HepG2 (cell line): ENCODE results near the gene DIS3L2. TPM values are rescaled to one million over a fixed set of nuclear protein-coding genes. Genes with fewer than 3 reads are reported as not detected.

Source experiments
- ARNT2 ChIP-seq: sonication (generic); formaldehyde crosslinking; IDR thresholded peaks from 2 replicates; pipeline ENCODE4 v1.8.0; 2022; ENCODE audit warnings: mild to moderate bottlenecking, low read depth, missing genetic modification reagents, moderate library complexity
- ATRX ChIP-seq: sonication (generic); formaldehyde crosslinking; IDR thresholded peaks from 2 replicates; pipeline ENCODE4 v1.4.0; 2020; ENCODE audit warnings: missing genetic modification reagents, borderline replicate concordance
- BATF2 ChIP-seq: sonication (generic); formaldehyde crosslinking; IDR thresholded peaks from 2 replicates; pipeline ENCODE4 v1.8.0; 2022; ENCODE audit warnings: mild to moderate bottlenecking, missing genetic modification reagents, moderate library complexity
- DR1 ChIP-seq: sonication (generic); formaldehyde crosslinking; IDR thresholded peaks from 2 replicates; pipeline ENCODE4 v1.8.0; 2021; ENCODE audit warnings: mild to moderate bottlenecking, missing genetic modification reagents, inconsistent platforms
- EEA1 ChIP-seq: sonication (generic); formaldehyde crosslinking; IDR thresholded peaks from 2 replicates; pipeline ENCODE4 v1.5.1; 2020; ENCODE audit warnings: mild to moderate bottlenecking, missing genetic modification reagents, borderline replicate concordance
- HES4 ChIP-seq: sonication (generic); formaldehyde crosslinking; IDR thresholded peaks from 2 replicates; pipeline ENCODE4 v1.9.0; 2021; ENCODE audit warnings: mild to moderate bottlenecking, missing genetic modification reagents, borderline replicate concordance
- KDM5A ChIP-seq: fragments of 200-600 bp; sonication (generic); IDR thresholded peaks from 2 replicates; pipeline ENCODE4 v1.7.0; 2018; ENCODE audit warnings: antibody characterized with exemption, mild to moderate bottlenecking, low read length, borderline replicate concordance
- LCORL ChIP-seq, 2 experiments: fragments of 450-650 bp in 1 of 2; sonication (generic) in 1 of 2; formaldehyde crosslinking in 1 of 2; IDR thresholded peaks; 2 replicates each; pipeline versions ENCODE4 v1.5.0 to v1.6.1; 2017 to 2020; ENCODE audit warnings: antibody characterized with exemption in 1 of 2, missing genetic modification reagents in 1 of 2
- NKX3-1 ChIP-seq: sonication (generic); formaldehyde crosslinking; IDR thresholded peaks from 2 replicates; pipeline ENCODE4 v1.5.0; 2020; ENCODE audit warnings: missing genetic modification reagents
- SPEN ChIP-seq: sonication (generic); formaldehyde crosslinking; IDR thresholded peaks from 2 replicates; pipeline ENCODE4 v1.5.1; 2020; ENCODE audit warnings: low read depth, mild to moderate bottlenecking, missing genetic modification reagents
- ZBTB7A ChIP-seq: sonication (generic); formaldehyde crosslinking; IDR thresholded peaks from 2 replicates; pipeline ENCODE4 v1.8.0; 2022; ENCODE audit warnings: mild to moderate bottlenecking, missing genetic modification reagents
- ZNF251 ChIP-seq: sonication (generic); formaldehyde crosslinking; IDR thresholded peaks from 2 replicates; pipeline ENCODE4 v1.9.0; 2021; ENCODE audit warnings: mild to moderate bottlenecking, missing genetic modification reagents
- ZNF253 ChIP-seq: sonication (generic); formaldehyde crosslinking; IDR thresholded peaks from 2 replicates; pipeline ENCODE4 v1.8.0; 2022; ENCODE audit warnings: mild to moderate bottlenecking, missing genetic modification reagents, borderline replicate concordance
- ZNF264 ChIP-seq: sonication (generic); formaldehyde crosslinking; IDR thresholded peaks from 2 replicates; pipeline ENCODE4 v1.4.0; 2020; ENCODE audit warnings: missing genetic modification reagents
- ZNF691 ChIP-seq: sonication (generic); formaldehyde crosslinking; IDR thresholded peaks from 2 replicates; pipeline ENCODE4 v1.4.0; 2020; ENCODE audit warnings: missing genetic modification reagents, low read depth, mild to moderate bottlenecking, borderline replicate concordance
- ZNF704 ChIP-seq: sonication (generic); formaldehyde crosslinking; IDR thresholded peaks from 2 replicates; pipeline ENCODE4 v1.8.1; 2023; ENCODE audit warnings: mild to moderate bottlenecking, inconsistent platforms, moderate library complexity, missing genetic modification reagents, borderline replicate concordance
- polyA plus RNA-seq, 8 experiments: library from polyadenylated mRNA; depleted of rRNA in 3 of 8; stranded (reverse) in 7 of 8; unstranded in 1 of 8; fragments of >200 nt; fragmentation: Illumina TruSeq in 4 of 8; extraction: Trizol in 4 of 8; gene quantifications; 2 replicates each; pipeline versions ENCODE4 v1.2.1 to v1.2.3, GENCODE V29; 2011 to 2016; ENCODE audit warnings: low read depth in 4 of 8, missing spikeins in 1 of 8, mixed read lengths in 1 of 8; ENCODE audit not compliant: insufficient read depth in 1 of 8
- total RNA-seq, 5 experiments: library from RNA; depleted of rRNA; stranded (reverse); fragments of >200 nt; fragmentation: Illumina TruSeq; extraction: Trizol; gene quantifications; 2 replicates each; pipeline ENCODE4 v1.2.3, GENCODE V29; 2016; ENCODE audit warnings: low read depth in 1 of 5
- TF ChIP-seq, protein P1 (sequence below): IDR thresholded peaks from 2 replicates; pipeline ENCODE4 v1.6.1; 2016; ENCODE audit warnings: low read depth
- TF ChIP-seq, protein P2 (sequence below): sonication (generic); formaldehyde crosslinking; conservative IDR thresholded peaks from 2 replicates; pipeline ENCODE4 v1.8.0; 2022; ENCODE audit warnings: missing genetic modification reagents
- TF ChIP-seq, protein P3 (sequence below): sonication (generic); formaldehyde crosslinking; IDR thresholded peaks from 2 replicates; pipeline ENCODE4 v1.5.1; 2020; ENCODE audit warnings: mild to moderate bottlenecking, missing genetic modification reagents

Gene DIS3L2
- total and polyA plus RNA-seq, 2 of the 13 experiments (the other 11 are each of a cell fraction or from before 2014, with no cell fraction given) = 7.0 to 23.9 TPM

- TF ChIP-seq, protein P1, sequence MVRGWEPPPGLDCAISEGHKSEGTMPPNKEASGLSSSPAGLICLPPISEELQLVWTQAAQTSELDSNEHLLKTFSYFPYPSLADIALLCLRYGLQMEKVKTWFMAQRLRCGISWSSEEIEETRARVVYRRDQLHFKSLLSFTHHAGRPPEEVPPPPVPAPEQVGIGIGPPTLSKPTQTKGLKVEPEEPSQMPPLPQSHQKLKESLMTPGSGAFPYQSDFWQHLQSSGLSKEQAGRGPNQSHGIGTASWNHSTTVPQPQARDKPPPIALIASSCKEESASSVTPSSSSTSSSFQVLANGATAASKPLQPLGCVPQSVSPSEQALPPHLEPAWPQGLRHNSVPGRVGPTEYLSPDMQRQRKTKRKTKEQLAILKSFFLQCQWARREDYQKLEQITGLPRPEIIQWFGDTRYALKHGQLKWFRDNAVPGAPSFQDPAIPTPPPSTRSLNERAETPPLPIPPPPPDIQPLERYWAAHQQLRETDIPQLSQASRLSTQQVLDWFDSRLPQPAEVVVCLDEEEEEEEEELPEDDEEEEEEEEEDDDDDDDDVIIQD = no peak
- 0 out of 2 replicates have a peak, but pooled peaks have one; percentile 26 for TF ChIP-seq HES4
- TF ChIP-seq LCORL (IDR thresholded peaks at IDR 0.05) = no peak
- 0 out of 2 replicates have a peak, but pooled peaks have one; percentile 32 for TF ChIP-seq LCORL (CRISPR knock-in tag; IDR thresholded peaks at IDR 0.05)
- TF ChIP-seq DR1 = peak; percentile 66; the same call in 1 of the 2 replicates
- TF ChIP-seq BATF2 = no peak
- TF ChIP-seq ZBTB7A (CRISPR knock-in tag) = peak; percentile 79
- TF ChIP-seq, protein P2, sequence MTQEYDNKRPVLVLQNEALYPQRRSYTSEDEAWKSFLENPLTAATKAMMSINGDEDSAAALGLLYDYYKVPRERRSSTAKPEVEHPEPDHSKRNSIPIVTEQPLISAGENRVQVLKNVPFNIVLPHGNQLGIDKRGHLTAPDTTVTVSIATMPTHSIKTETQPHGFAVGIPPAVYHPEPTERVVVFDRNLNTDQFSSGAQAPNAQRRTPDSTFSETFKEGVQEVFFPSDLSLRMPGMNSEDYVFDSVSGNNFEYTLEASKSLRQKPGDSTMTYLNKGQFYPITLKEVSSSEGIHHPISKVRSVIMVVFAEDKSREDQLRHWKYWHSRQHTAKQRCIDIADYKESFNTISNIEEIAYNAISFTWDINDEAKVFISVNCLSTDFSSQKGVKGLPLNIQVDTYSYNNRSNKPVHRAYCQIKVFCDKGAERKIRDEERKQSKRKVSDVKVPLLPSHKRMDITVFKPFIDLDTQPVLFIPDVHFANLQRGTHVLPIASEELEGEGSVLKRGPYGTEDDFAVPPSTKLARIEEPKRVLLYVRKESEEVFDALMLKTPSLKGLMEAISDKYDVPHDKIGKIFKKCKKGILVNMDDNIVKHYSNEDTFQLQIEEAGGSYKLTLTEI (CRISPR knock-in tag) = no peak
- no peak for TF ChIP-seq SPEN (CRISPR knock-in tag)
- TF ChIP-seq ZNF253 (CRISPR knock-in tag) = no peak
- no peak for TF ChIP-seq ZNF264 (CRISPR knock-in tag)
- TF ChIP-seq KDM5A = no peak
- no peak for TF ChIP-seq ZNF691
- no peak for TF ChIP-seq ATRX
- no peak; the same call in 1 of the 2 replicates for TF ChIP-seq ZNF704 (CRISPR knock-in tag)
- TF ChIP-seq ARNT2 (CRISPR knock-in tag) = no peak
- TF ChIP-seq NKX3-1 (CRISPR knock-in tag) = no peak
- TF ChIP-seq, protein P3, sequence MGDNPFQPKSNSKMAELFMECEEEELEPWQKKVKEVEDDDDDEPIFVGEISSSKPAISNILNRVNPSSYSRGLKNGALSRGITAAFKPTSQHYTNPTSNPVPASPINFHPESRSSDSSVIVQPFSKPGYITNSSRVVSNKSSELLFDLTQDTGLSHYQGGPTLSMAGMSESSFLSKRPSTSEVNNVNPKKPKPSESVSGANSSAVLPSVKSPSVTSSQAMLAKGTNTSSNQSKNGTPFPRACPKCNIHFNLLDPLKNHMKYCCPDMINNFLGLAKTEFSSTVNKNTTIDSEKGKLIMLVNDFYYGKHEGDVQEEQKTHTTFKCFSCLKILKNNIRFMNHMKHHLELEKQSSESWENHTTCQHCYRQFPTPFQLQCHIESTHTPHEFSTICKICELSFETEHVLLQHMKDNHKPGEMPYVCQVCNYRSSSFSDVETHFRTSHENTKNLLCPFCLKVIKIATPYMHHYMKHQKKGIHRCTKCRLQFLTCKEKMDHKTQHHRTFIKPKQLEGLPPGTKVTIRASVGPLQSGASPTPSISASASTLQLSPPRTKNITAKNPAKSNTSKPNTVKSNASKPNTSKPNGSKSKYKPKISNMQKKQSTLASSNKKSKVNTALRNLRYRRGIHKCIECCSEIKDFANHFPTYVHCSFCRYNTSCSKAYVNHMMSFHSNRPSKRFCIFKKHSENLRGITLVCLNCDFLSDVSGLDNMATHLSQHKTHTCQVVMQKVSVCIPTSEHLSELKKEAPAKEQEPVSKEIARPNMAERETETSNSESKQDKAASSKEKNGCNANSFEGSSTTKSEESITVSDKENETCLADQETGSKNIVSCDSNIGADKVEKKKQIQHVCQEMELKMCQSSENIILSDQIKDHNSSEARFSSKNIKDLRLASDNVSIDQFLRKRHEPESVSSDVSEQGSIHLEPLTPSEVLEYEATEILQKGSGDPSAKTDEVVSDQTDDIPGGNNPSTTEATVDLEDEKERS = no peak; the same call in 1 of the 2 replicates
- TF ChIP-seq ZNF251 (CRISPR knock-in tag) = no peak
- peak; percentile 57; the same call in 1 of the 2 replicates for TF ChIP-seq EEA1 (CRISPR knock-in tag)
These were observed 35.3 kb upstream of the DIS3L2 start, which contains the start of gene NPPC (continued) for GRCh38 chr2:231926180-231926741.
